Measurements from ENCODE around the gene TBC1D8. TPM values are rescaled to one million over a fixed set of nuclear protein-coding genes. Genes with fewer than 3 reads are reported as not detected.

Gene TBC1D8
- total and polyA plus RNA-seq, 9 of the 15 experiments (the other 6 are each of a cell fraction or from before 2014, with no cell fraction given) = 0.36 to 1.3 (median 0.82) TPM

- TF ChIP-seq ETV6 (IDR thresholded peaks at IDR 0.05; ENCODE audit: borderline replicate concordance in 1 of 2, low read depth in 2 of 2, low read length in 1 of 2) (no peak), ETV6 (CRISPR knock-in tag; IDR thresholded peaks at IDR 0.05; ENCODE audit: borderline replicate concordance) (no peak), L3MBTL2 (IDR thresholded peaks at IDR 0.05) (peak; percentile 90), MYC (IDR thresholded peaks at IDR 0.05; ENCODE audit: low read depth, low read length) (peak; percentile 84), MYC (CRISPR knock-in tag; IDR thresholded peaks at IDR 0.05; ENCODE audit: borderline replicate concordance, low read depth) (peak; percentile 21; the same call in 1 of the 2 replicates), SREBF1 (IDR thresholded peaks at IDR 0.05; ENCODE audit: borderline replicate concordance, low read depth, low read length) (no peak), POU5F1 (IDR thresholded peaks at IDR 0.05; ENCODE audit: borderline replicate concordance, low read depth, low read length, partially characterized antibody) (no peak), REST (IDR thresholded peaks at IDR 0.05; ENCODE audit: borderline replicate concordance) (peak; percentile 44; the same call in 1 of the 2 replicates), REST (CRISPR knock-in tag; IDR thresholded peaks at IDR 0.05; ENCODE audit: low read depth) (no peak), RBM17 (IDR thresholded peaks at IDR 0.05; ENCODE audit: borderline replicate concordance, low read depth, low read length) (no peak), SETDB1 (IDR thresholded peaks at IDR 0.05; ENCODE audit: low read length) (no peak), MAFK (IDR thresholded peaks at IDR 0.05; ENCODE audit: low read length) (no peak), ZC3H4 (CRISPR knock-in tag; IDR thresholded peaks at IDR 0.05; ENCODE audit: borderline replicate concordance) (no peak), PYGO2 (tag; IDR thresholded peaks at IDR 0.05) (no peak), AFF4 (CRISPR knock-in tag; IDR thresholded peaks at IDR 0.05) (no peak)
These were observed 112.5 kb downstream of the TBC1D8 start (continued) for GRCh38 chr2:101038455-101039255.

Data from K562 (cell line).